MCF 10A (cell line): ENCODE data around the gene CST9. TPM values are rescaled to one million over a fixed set of nuclear protein-coding genes. Genes with fewer than 3 reads are reported as not detected.

Experiments
- BruUV-seq: library from RNA; stranded (reverse); fragments of 400-500 nt; replicated peaks from 2 replicates; lab custom pipeline; 2021; lab: Mats Ljungman, UMichigan
- CTCF ChIA-PET: fragments of 300-600 bp; sonication (Branson Sonifier 250); formaldehyde crosslinking; extraction: SDS; loops from one replicate; lab custom pipeline; 2021; ENCODE audit warnings: antibody characterized with exemption, inconsistent platforms; lab: Yijun Ruan, JAX
- POLR2A ChIA-PET: fragments of 300-600, 350-650 bp; sonication (Branson Sonifier 250); formaldehyde crosslinking; extraction: SDS; loops from one replicate; lab custom pipeline; 2020; ENCODE audit warnings: antibody characterized with exemption, inconsistent platforms; lab: Yijun Ruan, JAX
- DNase-seq: peaks from one replicate; pipeline ENCODE4 v3.0.0-alpha.2; 2018; ENCODE audit not compliant: unreplicated experiment
- H3K27ac Mint-ChIP-seq: one replicate; pipeline ENCODE4 v1.8.0; 2022; ENCODE audit warnings: mild to moderate bottlenecking, low read depth, mixed read lengths; ENCODE audit not compliant: unreplicated experiment
- H3K27me3 Mint-ChIP-seq: one replicate; pipeline ENCODE4 v1.8.0; 2022; ENCODE audit warnings: mixed read lengths; ENCODE audit not compliant: insufficient read depth, unreplicated experiment
- H3K36me3 Mint-ChIP-seq: one replicate; pipeline ENCODE4 v1.8.0; 2022; ENCODE audit warnings: mild to moderate bottlenecking, moderate library complexity, mixed read lengths; ENCODE audit not compliant: insufficient read depth, unreplicated experiment
- H3K4me1 Mint-ChIP-seq: one replicate; pipeline ENCODE4 v1.8.0; 2022; ENCODE audit warnings: mixed read lengths; ENCODE audit not compliant: insufficient read depth, unreplicated experiment
- H3K4me3 Mint-ChIP-seq: one replicate; pipeline ENCODE4 v1.8.0; 2022; ENCODE audit warnings: mild to moderate bottlenecking, moderate library complexity, mixed read lengths; ENCODE audit not compliant: unreplicated experiment
- H3K9me3 Mint-ChIP-seq: one replicate; pipeline ENCODE4 v1.8.0; 2022; ENCODE audit warnings: mixed read lengths; ENCODE audit not compliant: unreplicated experiment
- intact Hi-C: fragments of 100-400 bp; cut with micrococcal nuclease; formaldehyde crosslinking; loops from 2 replicates; pipeline ENCODE4 v1.14.1; 2022
- total RNA-seq: library from RNA; stranded (reverse); gene quantifications from 2 replicates; pipeline ENCODE4 v1.2.3, GENCODE V29; 2022
- TF ChIP-seq, protein P1 (sequence below): fragments of 200-600 bp; IDR thresholded peaks from one replicate; pipeline ENCODE4 v1.8.0; 2022; ENCODE audit warnings: antibody characterized with exemption, mild to moderate bottlenecking; ENCODE audit not compliant: unreplicated experiment

CST9 gene
- total RNA-seq, 1 experiment from 2014 or later = not detected

- Mint-ChIP-seq H3K36me3 (no peaks in the 10 kb centered on the region), H3K27ac (no peak overlapping the region), H3K4me1 (peaks cover 26% of the 10 kb centered on the region), H3K9me3 (no peaks in the 10 kb centered on the region), H3K27me3 (no peaks in the 10 kb centered on the region), H3K4me3 (no peak overlapping the region)
- ChIA-PET POLR2A (interaction anchor here (0.6 to 1.2 kb wide), 2 partner anchors 19 to 493 kb away, joined by 4 to 5 read pairs; no protein-coding TSS in a partner anchor), CTCF (interaction anchor here (0.9 to 2.0 kb wide), 3 partner anchors 11 to 26 kb away, joined by 3 to 6 read pairs (median 4); no protein-coding TSS in a partner anchor)
- BruUV-seq = no TSS peak
- peak; percentile 58 for DNase-seq
- intact Hi-C loops = no loop called here
- TF ChIP-seq, protein P1, sequence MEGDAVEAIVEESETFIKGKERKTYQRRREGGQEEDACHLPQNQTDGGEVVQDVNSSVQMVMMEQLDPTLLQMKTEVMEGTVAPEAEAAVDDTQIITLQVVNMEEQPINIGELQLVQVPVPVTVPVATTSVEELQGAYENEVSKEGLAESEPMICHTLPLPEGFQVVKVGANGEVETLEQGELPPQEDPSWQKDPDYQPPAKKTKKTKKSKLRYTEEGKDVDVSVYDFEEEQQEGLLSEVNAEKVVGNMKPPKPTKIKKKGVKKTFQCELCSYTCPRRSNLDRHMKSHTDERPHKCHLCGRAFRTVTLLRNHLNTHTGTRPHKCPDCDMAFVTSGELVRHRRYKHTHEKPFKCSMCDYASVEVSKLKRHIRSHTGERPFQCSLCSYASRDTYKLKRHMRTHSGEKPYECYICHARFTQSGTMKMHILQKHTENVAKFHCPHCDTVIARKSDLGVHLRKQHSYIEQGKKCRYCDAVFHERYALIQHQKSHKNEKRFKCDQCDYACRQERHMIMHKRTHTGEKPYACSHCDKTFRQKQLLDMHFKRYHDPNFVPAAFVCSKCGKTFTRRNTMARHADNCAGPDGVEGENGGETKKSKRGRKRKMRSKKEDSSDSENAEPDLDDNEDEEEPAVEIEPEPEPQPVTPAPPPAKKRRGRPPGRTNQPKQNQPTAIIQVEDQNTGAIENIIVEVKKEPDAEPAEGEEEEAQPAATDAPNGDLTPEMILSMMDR = no peak
These were observed 36.4 kb upstream of the CST9 start for GRCh38 chr20:23641936-23642751.

- Mint-ChIP-seq H3K9me3 (no peaks in the 10 kb centered on the region), H3K27ac (no peak overlapping the region), H3K27me3 (no peaks in the 10 kb centered on the region), H3K4me3 (no peak overlapping the region), H3K36me3 (no peaks in the 10 kb centered on the region), H3K4me1 (peaks cover 32% of the 10 kb centered on the region)
- no TSS peak for BruUV-seq
- intact Hi-C loops = no loop called here
- TF ChIP-seq, protein P1 = no peak
- POLR2A ChIA-PET = interaction anchor here (0.7 to 1.2 kb wide), 3 partner anchors 18 to 202 kb away, joined by 3 to 4 read pairs (median 4); no protein-coding TSS in a partner anchor
- CTCF ChIA-PET = interaction anchor here (0.5 to 2.0 kb wide), 2 partner anchors 28 to 86 kb away, joined by 5 to 6 read pairs; no protein-coding TSS in a partner anchor
- no peak for DNase-seq
These were observed 35.3 kb upstream of the CST9 start for GRCh38 chr20:23640671-23641667.

DNA sequence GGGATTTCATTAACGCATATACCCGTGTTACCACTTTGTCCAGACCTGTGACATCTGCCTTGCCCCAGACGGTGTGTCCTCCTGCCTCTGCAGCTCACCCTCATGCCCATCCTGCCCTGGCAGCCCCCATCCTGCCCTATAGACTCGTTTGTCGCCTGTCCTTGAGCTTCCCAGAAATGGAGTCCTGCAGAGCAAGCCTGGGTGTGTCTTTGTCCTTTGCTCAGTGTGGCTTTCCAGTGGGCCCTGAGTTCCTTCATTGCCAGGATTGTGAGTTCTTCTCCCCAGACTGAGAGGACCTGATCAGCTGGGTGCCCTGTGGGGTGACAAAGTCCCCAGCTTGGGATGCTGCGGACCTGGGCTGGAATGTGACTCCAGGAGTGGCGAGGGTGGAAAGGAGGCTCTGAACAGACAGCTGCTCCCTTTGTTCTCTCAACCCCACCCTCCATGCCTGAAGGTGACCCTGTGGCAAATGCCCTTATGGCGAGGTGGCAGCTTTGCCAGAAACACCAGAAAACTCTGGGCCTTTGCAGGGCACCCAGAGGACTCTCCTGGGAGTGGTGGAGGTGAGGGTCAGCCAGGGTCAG is 34.4 kb upstream of the CST9 start:
- TF ChIP-seq, protein P1 = no peak
- POLR2A ChIA-PET = interaction anchor here (0.7 kb wide), 1 partner anchor 202 kb away, joined by 3 read pairs; no protein-coding TSS in a partner anchor
- Mint-ChIP-seq H3K9me3 (no peaks in the 10 kb centered on the region), H3K4me3 (no peak overlapping the region), H3K27ac (no peak overlapping the region), H3K36me3 (peaks cover 7% of the 10 kb centered on the region), H3K4me1 (peaks cover 38% of the 10 kb centered on the region), H3K27me3 (no peaks in the 10 kb centered on the region)
- no peak for DNase-seq
- BruUV-seq = no TSS peak
- intact Hi-C loops = no loop called here
- CTCF ChIA-PET = interaction anchor here (2.0 kb wide), 1 partner anchor 28 kb away, joined by 6 read pairs; no protein-coding TSS in a partner anchor
